ENCODE data around the gene PRR7. TPM values are rescaled to one million over a fixed set of nuclear protein-coding genes. Genes with fewer than 3 reads are reported as not detected.

PRR7 gene
- total and polyA plus RNA-seq, 2 experiments from 2014 or later, result 4.8 to 11.7 TPM

- Histone ChIP-seq H3K4me2 (no peak overlapping the region), H4K20me1 (ENCODE audit: insufficient read depth, poor library complexity, severe bottlenecking) (peaks cover 10% of the 10 kb centered on the region), H3K36me3 (replicated peaks; ENCODE audit: insufficient read depth, low read depth) (no peaks in the 10 kb centered on the region), H3K4me3 (no peak overlapping the region), H3K27ac (no peak overlapping the region), H2AFZ (no peak overlapping the region), H3K27me3 (no peaks in the 10 kb centered on the region), H3K4me1 (ENCODE audit: insufficient read depth) (peaks cover 14% of the 10 kb centered on the region), H3K9me3 (ENCODE audit: low read depth) (no peaks in the 10 kb centered on the region), H3K9me2 (replicated peaks; ENCODE audit: insufficient read depth) (no peaks in the 10 kb centered on the region), H3K79me2 (peaks cover 13% of the 10 kb centered on the region)
- TF ChIP-seq EZH2phosphoT487 (IDR thresholded peaks at IDR 0.05; ENCODE audit: low read depth, severe bottlenecking, unreplicated experiment) (no peak), EZH2 (IDR thresholded peaks at IDR 0.05; ENCODE audit: borderline replicate concordance) (no peak), CTCF (IDR thresholded peaks at IDR 0.05; ENCODE audit: poor library complexity) (no peak)
- 88% methylated on average over 17 of the region's 18 CpGs for WGBS (ENCODE audit: low lambda C conversion rate, missing lambda C conversion rate)
- no peak for DNase-seq (ENCODE audit: low spot score)
Observed at GRCh38 chr5:177476531-177477233, 30.1 kb downstream of the PRR7 start.

- H3K27ac ChIP-seq, result no peak overlapping the region
- 88% methylated on average over 13 of the region's 13 CpGs for WGBS (ENCODE audit: low lambda C conversion rate, missing lambda C conversion rate)
- no peaks in the 10 kb centered on the region for H3K9me3 ChIP-seq (ENCODE audit: low read depth)
- no peaks in the 10 kb centered on the region for H3K36me3 ChIP-seq (replicated peaks; ENCODE audit: insufficient read depth, low read depth)
- TF ChIP-seq EZH2 (IDR thresholded peaks at IDR 0.05; ENCODE audit: borderline replicate concordance) (no peak), CTCF (IDR thresholded peaks at IDR 0.05; ENCODE audit: poor library complexity) (no peak), EZH2phosphoT487 (IDR thresholded peaks at IDR 0.05; ENCODE audit: low read depth, severe bottlenecking, unreplicated experiment) (no peak)
- no peaks in the 10 kb centered on the region for H3K9me2 ChIP-seq (replicated peaks; ENCODE audit: insufficient read depth)
- H4K20me1 ChIP-seq (ENCODE audit: insufficient read depth, poor library complexity, severe bottlenecking), result no peaks in the 10 kb centered on the region
- H3K79me2 ChIP-seq, result peaks cover under 1% of the 10 kb centered on the region
- H3K4me1 ChIP-seq (ENCODE audit: insufficient read depth), result peaks cover 6% of the 10 kb centered on the region
- DNase-seq (ENCODE audit: low spot score), result no peak
- H3K4me2 ChIP-seq, result no peak overlapping the region
- H2AFZ ChIP-seq, result no peak overlapping the region
- no peak overlapping the region for H3K4me3 ChIP-seq
- H3K27me3 ChIP-seq, result no peaks in the 10 kb centered on the region
Observed at GRCh38 chr5:177477701-177478477, 31.3 kb downstream of the PRR7 start.

- Histone ChIP-seq H3K9me2 (replicated peaks; ENCODE audit: insufficient read depth) (no peaks in the 10 kb centered on the region), H4K20me1 (ENCODE audit: insufficient read depth, poor library complexity, severe bottlenecking) (no peaks in the 10 kb centered on the region), H2AFZ (no peak overlapping the region), H3K36me3 (replicated peaks; ENCODE audit: insufficient read depth, low read depth) (no peaks in the 10 kb centered on the region), H3K9me3 (ENCODE audit: low read depth) (no peaks in the 10 kb centered on the region), H3K4me3 (no peak overlapping the region), H3K27me3 (no peaks in the 10 kb centered on the region), H3K4me2 (no peak overlapping the region), H3K79me2 (no peaks in the 10 kb centered on the region), H3K27ac (peak overlapping the region; percentile 69), H3K4me1 (ENCODE audit: insufficient read depth) (peaks cover 6% of the 10 kb centered on the region)
- peak; percentile 56 for DNase-seq (ENCODE audit: low spot score)
- 67% methylated on average over 17 of the region's 18 CpGs for WGBS (ENCODE audit: low lambda C conversion rate, missing lambda C conversion rate)
- TF ChIP-seq CTCF (IDR thresholded peaks at IDR 0.05; ENCODE audit: poor library complexity) (no peak), EZH2 (IDR thresholded peaks at IDR 0.05; ENCODE audit: borderline replicate concordance) (no peak), EZH2phosphoT487 (IDR thresholded peaks at IDR 0.05; ENCODE audit: low read depth, severe bottlenecking, unreplicated experiment) (no peak)
Observed at GRCh38 chr5:177478711-177479646, 32.4 kb downstream of the PRR7 start.

Data from hepatocyte (in vitro differentiated cells).